ENCODE results near the gene MGST2. TPM values are rescaled to one million over a fixed set of nuclear protein-coding genes. Genes with fewer than 3 reads are reported as not detected.

The MGST2 gene
- total RNA-seq, 2 donors from 2014 or later, result 188 to 215 TPM

DNA sequence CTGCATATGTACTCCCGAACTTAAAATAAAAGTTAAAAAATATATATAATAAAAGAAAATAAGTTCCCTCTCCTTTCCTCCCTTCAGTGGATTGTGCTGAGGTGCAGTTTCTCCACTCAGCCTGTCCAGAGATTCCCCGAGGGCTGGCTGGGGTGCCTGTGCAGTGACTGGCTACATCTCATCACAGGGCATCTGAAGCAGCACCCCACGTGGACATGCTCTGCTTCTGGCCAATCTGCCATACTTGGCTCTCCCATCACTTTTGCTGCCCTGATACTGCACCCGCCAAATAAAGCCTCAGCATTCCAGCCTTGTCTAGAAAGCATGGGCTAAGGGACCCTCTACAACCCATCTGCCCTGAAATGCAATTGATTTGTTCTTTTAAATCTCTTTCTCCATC, 11.1 kb upstream of the MGST2 start:
- Mint-ChIP-seq H3K4me3 (no peak overlapping the region), H3K27ac (no peak overlapping the region), H3K9me3 (no peaks in the 10 kb centered on the region), H3K36me3 (ENCODE audit: low read depth) (no peaks in the 10 kb centered on the region), H3K27me3 (ENCODE audit: insufficient read depth) (peaks cover 10% of the 10 kb centered on the region), H3K4me1 (peaks cover 20% of the 10 kb centered on the region)
- H3K27me3 ChIP-seq (ENCODE audit: control insufficient read depth, insufficient read depth, low read length, poor library complexity, severe bottlenecking), result no peaks in the 10 kb centered on the region
- H3K4me1 ChIP-seq (ENCODE audit: control insufficient read depth, insufficient read depth, low read length), result peaks cover 7% of the 10 kb centered on the region
- 84 to 100% methylated on average over 2 to 3 of the region's 4 CpGs for WGBS, 2 experiments (ENCODE audit: insufficient coverage in 1 of 2, insufficient read length in 1 of 2)
- TF ChIP-seq, protein P1, sequence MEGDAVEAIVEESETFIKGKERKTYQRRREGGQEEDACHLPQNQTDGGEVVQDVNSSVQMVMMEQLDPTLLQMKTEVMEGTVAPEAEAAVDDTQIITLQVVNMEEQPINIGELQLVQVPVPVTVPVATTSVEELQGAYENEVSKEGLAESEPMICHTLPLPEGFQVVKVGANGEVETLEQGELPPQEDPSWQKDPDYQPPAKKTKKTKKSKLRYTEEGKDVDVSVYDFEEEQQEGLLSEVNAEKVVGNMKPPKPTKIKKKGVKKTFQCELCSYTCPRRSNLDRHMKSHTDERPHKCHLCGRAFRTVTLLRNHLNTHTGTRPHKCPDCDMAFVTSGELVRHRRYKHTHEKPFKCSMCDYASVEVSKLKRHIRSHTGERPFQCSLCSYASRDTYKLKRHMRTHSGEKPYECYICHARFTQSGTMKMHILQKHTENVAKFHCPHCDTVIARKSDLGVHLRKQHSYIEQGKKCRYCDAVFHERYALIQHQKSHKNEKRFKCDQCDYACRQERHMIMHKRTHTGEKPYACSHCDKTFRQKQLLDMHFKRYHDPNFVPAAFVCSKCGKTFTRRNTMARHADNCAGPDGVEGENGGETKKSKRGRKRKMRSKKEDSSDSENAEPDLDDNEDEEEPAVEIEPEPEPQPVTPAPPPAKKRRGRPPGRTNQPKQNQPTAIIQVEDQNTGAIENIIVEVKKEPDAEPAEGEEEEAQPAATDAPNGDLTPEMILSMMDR (conservative IDR thresholded peaks at IDR 0.05), result no peak
- no peaks in the 10 kb centered on the region for H3K9me3 ChIP-seq (ENCODE audit: control insufficient read depth, low read length)
- no peak for DNase-seq
- no peak overlapping the region for H3K4me3 ChIP-seq (ENCODE audit: low read length)
- no peak overlapping the region for H3K27ac ChIP-seq (ENCODE audit: low read depth, low read length)
- H3K36me3 ChIP-seq (ENCODE audit: control insufficient read depth, insufficient read depth, low read length), result no peaks in the 10 kb centered on the region
- no peak overlapping the region for H3K9ac ChIP-seq (ENCODE audit: extremely low read depth, low read length, poor library complexity, severe bottlenecking)

DNA sequence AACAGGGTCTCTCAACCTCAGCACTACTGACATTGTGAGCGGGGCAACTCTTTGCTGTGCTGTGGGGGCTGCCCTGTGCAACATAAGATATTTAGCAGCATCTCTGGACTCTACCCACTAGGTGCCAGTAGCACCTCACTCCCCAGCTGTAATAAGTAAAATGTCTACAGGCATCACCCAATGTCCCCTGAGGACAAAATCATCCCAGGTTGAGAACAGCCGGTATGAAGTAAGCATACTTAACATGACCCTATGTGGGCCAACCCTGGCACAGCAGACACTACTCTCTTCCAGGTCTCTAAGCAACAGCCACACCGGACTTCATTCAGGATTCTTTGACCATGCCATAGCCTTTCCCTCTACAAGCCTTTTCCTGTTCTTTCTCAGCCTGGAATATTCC, 10.5 kb upstream of the MGST2 start:
- Mint-ChIP-seq H3K27me3 (ENCODE audit: insufficient read depth) (peaks cover 10% of the 10 kb centered on the region), H3K4me3 (no peak overlapping the region), H3K4me1 (peaks cover 23% of the 10 kb centered on the region), H3K27ac (no peak overlapping the region), H3K36me3 (ENCODE audit: low read depth) (no peaks in the 10 kb centered on the region), H3K9me3 (no peaks in the 10 kb centered on the region)
- H3K4me1 ChIP-seq (ENCODE audit: control insufficient read depth, insufficient read depth, low read length), result peaks cover 7% of the 10 kb centered on the region
- H3K4me3 ChIP-seq (ENCODE audit: low read length), result no peak overlapping the region
- no peaks in the 10 kb centered on the region for H3K36me3 ChIP-seq (ENCODE audit: control insufficient read depth, insufficient read depth, low read length)
- no peak overlapping the region for H3K9ac ChIP-seq (ENCODE audit: extremely low read depth, low read length, poor library complexity, severe bottlenecking)
- H3K9me3 ChIP-seq (ENCODE audit: control insufficient read depth, low read length), result no peaks in the 10 kb centered on the region
- TF ChIP-seq, protein P1 (conservative IDR thresholded peaks at IDR 0.05), result peak; percentile 60
- WGBS, 2 experiments (ENCODE audit: insufficient coverage in 1 of 2, insufficient read length in 1 of 2), result 80 to 94% methylated on average over 2 to 3 of the region's 3 CpGs
- DNase-seq, result no peak
- no peak overlapping the region for H3K27ac ChIP-seq (ENCODE audit: low read depth, low read length)
- no peaks in the 10 kb centered on the region for H3K27me3 ChIP-seq (ENCODE audit: control insufficient read depth, insufficient read depth, low read length, poor library complexity, severe bottlenecking)

DNA sequence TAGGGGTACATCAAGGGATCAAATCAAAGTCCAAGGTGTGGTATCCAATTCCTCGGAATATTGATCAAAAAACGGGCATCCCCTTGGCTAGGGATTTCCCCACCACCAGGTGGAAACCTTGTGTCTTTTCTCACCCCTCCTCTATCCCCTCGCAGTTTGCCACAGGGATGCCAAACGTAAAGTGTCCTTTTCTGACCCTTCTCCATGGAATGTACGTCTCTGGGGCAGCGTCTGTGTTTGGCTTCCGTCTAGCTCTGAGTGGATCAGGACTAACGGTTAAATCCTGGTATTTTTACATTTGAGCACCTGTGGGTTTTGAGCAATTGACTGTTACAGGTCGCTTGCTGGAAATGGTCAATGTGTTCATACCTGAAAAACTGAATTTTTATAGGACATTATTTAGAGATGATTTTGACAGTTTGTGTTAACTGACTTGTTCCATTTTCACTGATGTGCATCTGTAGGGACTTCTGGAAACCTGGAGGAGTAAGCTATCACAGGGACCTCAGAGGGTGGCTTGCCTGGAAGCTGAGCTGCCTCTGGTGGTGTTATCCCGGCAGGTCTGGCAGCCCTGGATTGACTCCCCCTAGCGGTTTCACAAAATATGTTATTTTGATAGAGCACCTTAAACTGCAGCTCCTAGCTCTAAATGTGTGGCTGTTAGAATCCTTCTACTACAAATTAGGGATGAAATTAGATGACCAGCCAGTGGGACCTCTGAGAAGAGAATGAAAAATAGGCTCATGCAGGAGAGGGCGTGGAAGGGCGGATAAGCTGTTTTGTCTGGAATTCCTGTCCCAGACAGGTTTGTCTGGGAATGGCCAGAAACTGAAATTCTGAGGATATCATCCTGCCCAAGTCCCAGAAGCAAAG, 8.8 kb upstream of the MGST2 start:
- Histone ChIP-seq H3K27me3 (ENCODE audit: control insufficient read depth, insufficient read depth, low read length, poor library complexity, severe bottlenecking) (no peaks in the 10 kb centered on the region), H3K4me1 (ENCODE audit: control insufficient read depth, insufficient read depth, low read length) (peaks cover 9% of the 10 kb centered on the region), H3K36me3 (ENCODE audit: control insufficient read depth, insufficient read depth, low read length) (no peaks in the 10 kb centered on the region), H3K27ac (ENCODE audit: low read depth, low read length) (no peak overlapping the region), H3K9me3 (ENCODE audit: control insufficient read depth, low read length) (peaks cover 8% of the 10 kb centered on the region), H3K9ac (ENCODE audit: extremely low read depth, low read length, poor library complexity, severe bottlenecking) (no peak overlapping the region), H3K4me3 (ENCODE audit: low read length) (no peak overlapping the region)
- peak; percentile 85 for DNase-seq
- peak overlapping the region; percentile 18 for H3K4me3 Mint-ChIP-seq
- TF ChIP-seq, protein P1 (conservative IDR thresholded peaks at IDR 0.05), result peak; percentile 81
- peaks cover 10% of the 10 kb centered on the region for H3K27me3 Mint-ChIP-seq (ENCODE audit: insufficient read depth)
- peaks cover 3% of the 10 kb centered on the region for H3K9me3 Mint-ChIP-seq
- H3K36me3 Mint-ChIP-seq (ENCODE audit: low read depth), result peaks cover 2% of the 10 kb centered on the region
- WGBS, 2 experiments (ENCODE audit: insufficient coverage in 1 of 2, insufficient read length in 1 of 2), result 19 to 33% methylated on average over 9 to 13 of the region's 13 CpGs
- peaks cover 36% of the 10 kb centered on the region for H3K4me1 Mint-ChIP-seq
- H3K27ac Mint-ChIP-seq, result peak overlapping the region; percentile 3

Data from endodermal cell (in vitro differentiated cells).